HG03045 (cell line): ENCODE results near the gene ANGPTL1.

Experiments used
- ATAC-seq: cut with Tn5 transposase; IDR thresholded peaks from one replicate; pipeline ENCODE4 v1.9.1; 2021; ENCODE audit warnings: mild to moderate bottlenecking, moderate library complexity; ENCODE audit not compliant: unreplicated experiment

Gene ANGPTL1, protein sequence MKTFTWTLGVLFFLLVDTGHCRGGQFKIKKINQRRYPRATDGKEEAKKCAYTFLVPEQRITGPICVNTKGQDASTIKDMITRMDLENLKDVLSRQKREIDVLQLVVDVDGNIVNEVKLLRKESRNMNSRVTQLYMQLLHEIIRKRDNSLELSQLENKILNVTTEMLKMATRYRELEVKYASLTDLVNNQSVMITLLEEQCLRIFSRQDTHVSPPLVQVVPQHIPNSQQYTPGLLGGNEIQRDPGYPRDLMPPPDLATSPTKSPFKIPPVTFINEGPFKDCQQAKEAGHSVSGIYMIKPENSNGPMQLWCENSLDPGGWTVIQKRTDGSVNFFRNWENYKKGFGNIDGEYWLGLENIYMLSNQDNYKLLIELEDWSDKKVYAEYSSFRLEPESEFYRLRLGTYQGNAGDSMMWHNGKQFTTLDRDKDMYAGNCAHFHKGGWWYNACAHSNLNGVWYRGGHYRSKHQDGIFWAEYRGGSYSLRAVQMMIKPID

DNA sequence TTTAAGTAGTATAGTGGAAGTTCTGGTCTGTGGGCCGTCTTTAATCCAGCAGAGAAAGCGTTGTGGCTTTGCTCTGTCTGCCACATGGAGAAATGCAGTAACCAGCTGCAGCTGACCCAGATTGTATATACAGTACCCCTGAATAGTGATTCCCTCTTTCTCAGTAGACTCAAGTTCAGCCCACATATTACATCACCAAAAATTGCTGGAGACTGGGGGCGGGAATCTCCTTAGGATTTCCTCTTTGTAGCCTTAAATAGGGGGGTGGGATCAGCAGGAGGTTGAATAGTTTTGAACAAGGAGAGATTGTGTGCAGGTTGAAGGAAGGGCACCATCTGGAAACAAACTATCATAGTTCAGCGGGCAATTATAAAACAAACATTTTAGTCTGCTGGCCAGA, at the start of gene ANGPTL1:
Gene ANGPTL1 (minus strand): TSS at position 134 of the 400 bp plus-strand sequence. CDS start 5,301 bp downstream, outside the sequence.
- no peak for ATAC-seq

DNA sequence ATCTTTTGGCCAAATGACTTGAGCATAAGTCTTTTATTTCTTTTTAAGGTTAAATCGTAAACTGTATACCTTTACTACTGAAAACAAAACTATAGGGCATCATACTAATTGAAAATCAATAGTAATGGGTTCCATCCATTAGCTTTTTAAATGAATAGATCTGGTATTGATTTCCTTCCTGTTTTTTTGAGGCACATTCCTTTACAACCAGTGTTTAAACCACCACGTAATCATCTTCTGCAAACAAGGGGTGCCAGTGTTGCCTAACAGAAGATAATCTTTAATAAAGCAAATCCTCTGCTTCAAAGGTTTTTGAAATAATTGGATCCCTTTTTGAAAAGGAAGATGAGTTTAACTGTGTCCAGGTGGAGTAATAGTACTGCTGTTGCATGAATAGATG, 48.7 kb upstream of the ANGPTL1 start:
- no peak for ATAC-seq

DNA sequence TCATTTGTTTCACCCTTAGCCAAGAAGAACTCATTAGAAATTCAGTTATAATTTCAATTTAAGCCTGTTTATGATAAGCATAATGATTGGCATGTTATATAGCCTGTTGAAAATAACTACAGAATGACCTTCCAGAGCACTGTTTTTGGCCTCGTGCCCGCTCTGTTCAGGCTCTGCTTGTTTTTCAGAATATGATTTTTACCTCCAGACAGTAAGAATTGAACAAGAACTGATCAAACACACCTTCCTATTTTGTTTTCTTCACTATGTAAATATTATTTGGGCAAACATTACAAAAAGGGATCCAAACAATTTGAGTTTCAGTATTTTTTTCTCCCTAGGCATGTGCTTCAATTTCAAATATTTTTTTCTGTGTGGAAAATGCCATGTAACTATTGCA, 48.1 kb upstream of the ANGPTL1 start:
- no peak for ATAC-seq

DNA sequence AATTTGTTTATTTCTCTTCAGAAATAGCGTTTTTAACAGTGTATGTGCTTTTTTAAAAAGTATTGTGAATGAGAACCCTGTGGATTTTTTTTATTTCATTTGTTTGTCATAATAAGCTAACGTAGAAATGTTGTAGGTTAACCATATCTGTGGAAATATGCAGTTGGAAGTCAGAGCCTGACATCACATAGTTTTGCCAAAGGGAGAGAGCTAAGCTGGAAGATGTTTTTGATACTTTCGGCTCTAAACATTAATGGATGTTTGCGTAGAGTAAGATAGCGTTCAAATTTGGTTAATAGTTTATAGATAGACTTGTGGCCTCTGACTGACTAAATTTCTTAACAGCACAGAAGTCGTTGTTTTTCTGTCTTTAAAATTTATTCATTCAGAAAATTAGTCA, 47.4 kb upstream of the ANGPTL1 start:
- ATAC-seq, result no peak

DNA sequence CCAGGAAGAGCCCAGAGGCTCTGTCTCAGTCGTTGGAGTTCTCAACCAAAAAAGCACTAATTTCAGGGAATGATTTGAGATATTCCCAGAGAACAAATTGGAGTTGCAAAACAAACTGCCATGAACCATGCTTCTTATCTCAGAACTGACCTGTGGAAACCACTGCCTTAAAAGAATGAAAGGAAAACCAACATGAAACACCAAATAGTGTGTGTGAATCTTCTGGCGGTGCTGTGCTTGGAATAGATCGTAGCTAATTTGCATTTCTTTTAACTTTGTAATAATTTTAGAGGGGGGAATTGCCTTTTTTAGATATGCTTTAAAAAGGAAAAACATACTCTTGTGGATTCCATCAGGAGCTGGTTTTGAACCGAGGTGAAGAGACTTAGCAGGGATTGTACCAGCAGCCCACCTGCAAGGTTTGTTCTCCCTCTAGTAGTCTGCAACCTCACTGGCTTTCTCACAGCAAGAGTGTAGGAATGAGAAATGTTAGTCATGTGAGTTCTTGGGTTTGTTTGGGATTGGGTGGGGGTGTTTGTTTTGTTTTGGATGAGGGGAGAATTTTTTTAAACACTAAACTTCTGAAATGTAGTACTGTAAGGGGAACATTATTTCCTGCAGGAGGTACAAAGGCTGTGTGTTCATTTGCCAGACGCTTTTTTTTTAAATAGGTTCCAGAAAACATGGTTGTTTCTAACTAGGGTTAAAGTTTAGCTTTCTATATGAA, 45.7 kb upstream of the ANGPTL1 start:
- peak; percentile 50 for ATAC-seq

DNA sequence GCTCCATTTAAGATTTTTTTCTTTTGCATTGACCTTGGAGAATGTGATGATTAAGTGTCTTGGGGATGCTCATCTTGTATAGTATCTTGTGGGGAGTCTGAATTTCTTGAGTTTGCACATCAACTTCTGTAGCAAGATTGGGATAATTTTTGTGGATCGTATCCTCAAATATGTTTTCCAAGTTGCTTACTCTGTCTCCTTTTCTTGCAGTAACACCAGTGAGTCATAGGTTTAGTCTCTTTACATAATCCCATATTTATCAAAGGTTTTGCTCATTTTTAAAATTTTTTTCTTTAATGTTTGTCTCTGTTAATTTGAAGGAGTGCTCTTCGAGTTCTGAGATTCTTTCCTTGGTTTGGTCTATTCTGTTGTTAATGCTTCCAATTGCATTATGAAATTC, 41.7 kb upstream of the ANGPTL1 start:
- ATAC-seq, result no peak

DNA sequence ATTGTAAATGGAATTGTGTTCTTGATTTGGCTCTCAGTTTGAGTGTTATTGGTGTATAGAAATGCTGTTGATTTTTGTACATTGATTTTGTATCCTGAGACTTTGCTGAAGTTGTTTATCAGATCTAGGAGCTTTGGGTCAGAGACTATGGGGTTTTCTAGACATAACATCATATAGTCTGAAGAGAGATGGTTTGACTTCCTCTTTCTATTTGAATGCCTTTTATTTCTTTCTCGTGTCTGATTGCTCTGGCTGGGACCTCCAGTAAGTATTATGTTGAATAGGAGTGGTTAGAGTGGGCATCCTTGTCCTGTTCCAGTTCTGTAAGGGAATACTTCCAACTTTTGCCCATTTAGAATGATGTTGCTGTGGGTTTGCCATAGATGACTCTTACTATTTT, 39.1 kb upstream of the ANGPTL1 start:
- no peak for ATAC-seq

DNA sequence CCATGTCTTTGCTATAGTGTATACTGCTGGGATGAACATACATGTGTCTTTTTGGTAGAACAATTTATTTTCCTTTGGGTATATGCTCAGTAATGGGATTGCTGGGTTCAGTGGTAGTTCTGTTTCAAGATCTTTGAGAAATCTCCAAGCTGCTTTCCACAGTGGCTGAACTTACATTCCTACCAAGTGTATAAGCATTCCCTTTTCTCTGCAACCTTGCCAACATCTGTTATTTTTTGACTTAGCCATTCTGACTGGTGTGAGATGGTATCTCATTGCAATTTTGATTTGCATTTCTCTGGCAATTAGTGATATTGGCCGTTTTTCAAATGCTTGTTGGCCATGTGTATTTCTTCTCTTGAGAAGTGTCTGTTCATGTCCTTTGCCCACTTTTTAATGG, 37.5 kb upstream of the ANGPTL1 start:
- no peak for ATAC-seq

DNA sequence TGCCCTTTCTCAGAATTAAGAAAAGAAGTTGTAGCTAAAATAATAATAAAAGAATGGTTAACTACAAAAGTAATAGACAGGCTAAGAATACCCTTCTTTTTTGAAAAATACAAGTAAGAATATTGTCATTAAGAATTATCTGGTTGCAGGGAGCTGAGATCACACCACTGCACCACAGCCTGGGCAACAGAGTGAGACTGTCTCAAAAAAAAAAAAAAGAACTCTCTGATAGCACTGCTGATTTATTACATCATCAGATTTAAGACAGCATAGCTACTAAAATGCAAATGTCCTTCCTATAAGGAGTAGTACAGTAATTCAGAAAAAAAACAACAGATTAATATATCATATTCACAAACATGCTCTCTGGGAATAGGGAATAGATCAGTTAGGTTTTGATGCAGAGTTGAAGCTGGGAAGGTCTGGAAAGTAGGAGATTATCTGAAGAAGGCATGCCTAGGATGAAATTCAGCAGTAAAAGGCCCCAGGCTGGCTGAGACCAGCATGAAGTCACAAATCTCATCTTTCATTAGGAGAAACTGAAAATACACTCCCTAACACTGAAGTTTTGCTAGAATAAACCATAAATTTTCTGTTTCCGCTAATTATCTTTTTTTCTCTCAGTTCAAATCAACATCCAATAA, 30.7 kb upstream of the ANGPTL1 start:
- no peak for ATAC-seq

DNA sequence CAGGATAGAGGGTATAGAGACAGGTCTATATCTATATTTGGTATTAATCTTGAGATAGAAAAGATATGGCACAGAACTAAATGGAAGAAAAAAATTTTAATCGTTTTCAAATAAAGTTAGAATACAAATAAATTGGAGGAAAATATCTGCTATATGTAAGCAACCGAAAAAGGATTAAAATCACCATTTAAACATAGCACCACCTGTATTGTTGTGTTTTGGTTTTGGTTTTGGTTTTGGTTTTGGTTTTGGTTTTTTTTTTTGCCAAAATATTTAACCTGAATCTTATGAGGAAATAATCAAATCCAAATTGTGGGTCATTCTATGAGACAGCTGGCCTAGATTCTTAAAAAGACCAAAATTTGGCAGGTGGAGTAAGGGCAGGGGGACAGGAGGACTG, 28.5 kb upstream of the ANGPTL1 start:
- ATAC-seq, result no peak

DNA sequence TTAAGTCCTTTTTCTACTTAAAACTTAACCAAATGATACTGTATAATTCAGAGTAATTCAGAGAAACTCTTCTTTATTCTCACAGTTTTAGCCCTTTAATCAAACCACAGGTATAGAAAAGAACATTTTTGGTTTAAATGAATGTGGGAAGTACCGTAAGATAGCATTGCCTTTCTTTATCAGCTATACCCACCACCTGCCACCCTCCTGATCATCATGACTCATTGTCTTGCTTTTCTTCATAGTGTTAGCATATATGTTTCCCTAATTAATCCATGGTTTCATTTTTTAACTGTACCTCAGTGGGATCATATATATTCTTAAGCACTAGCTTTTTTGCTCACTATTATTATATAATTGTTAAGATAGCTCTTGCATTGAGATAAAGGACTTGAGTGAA, 27.5 kb upstream of the ANGPTL1 start:
- no peak for ATAC-seq

DNA sequence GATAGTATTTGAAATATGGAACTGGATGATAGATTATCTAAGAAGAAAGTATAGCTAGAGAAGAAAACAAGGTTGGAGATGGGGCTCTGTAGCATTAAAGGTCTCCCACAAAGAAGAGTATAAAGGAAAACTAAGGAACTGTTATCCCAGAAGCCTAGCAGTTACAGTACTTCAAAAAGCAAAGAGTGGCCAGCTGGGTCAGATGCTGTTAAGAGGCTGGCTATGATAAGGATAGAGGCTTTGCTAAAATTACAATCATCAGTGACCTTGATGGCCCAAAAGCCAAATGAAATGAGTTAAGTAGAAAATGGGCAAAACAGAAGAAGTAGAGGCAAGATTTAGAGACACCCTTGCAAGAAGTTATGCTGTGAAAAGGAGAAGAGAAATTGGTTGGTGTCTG, 25.1 kb upstream of the ANGPTL1 start:
- ATAC-seq, result no peak

DNA sequence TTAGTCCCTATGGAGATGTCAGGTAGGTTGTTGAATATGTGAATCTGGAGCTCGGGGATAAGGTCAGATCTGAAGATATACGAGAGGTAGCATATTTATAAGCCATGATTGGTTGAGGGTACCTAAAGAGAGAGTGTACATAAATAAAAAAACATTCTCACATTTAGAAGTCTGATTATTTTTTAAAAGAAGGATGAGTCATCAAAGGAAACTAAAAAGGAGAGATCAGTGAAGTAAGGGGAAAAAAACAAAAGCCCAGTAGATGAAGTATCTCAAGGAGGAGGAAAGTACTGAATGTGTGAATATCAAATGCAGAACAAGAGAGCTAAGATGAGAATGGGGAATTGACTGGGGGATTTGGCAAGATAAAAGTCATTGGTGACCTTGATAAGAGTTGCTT, 15.7 kb upstream of the ANGPTL1 start:
- ATAC-seq, result no peak

DNA sequence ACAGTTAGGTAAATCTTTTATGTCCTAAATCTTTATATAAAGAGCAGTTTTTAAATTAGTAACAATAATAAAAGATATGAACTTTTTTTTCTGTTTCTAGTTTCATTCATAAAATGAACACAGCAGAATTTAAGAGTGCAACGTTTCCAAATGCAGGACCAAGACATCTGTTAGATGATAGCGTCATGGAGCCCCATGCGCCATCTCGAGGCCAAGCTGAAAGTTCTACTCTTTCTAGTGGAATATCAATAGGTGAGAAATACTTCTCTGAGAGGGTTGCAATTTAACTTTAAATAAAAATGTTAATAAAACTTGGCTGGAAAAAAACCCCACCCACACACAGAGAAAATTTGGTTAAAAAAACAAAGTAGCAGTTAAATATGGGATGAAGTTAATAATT, 15.0 kb upstream of the ANGPTL1 start:
- ATAC-seq, result no peak

DNA sequence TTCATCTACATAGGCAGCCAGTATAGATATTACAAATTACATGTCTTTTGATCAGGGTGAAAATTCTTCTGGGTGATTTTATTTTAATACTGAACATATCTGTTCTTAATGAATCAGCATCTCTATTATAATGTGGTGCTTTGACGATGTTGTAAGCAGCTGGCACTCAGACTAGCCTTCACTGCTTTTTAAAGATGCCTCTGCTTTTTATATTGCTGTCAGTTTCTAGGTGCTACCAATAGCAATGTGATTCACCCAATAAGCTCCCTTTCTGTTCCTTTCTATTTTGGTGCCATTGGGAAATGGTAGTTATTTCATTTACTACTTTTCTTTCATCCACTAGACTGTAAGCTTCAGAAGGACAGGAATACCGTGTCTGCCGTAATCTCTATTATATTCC, 11.1 kb upstream of the ANGPTL1 start:
- ATAC-seq, result no peak

DNA sequence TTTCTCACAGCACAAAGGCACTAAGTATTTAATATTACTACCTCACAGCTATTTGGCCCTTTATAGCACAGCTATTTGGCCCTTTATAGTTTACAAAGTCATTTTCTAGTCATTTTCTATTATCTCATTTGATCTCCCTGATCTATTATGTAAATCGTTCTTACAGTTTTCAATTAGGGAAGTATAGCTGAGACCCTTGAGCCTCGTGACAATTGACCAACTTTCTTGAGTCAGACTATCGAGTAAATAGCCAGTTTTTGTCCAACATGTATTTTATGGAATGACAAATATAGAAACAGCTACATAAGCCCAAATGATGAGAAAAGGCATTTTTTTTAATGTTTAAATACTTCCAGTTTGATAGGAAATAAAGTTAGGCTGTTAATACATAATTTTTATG, 7.0 kb upstream of the ANGPTL1 start:
- no peak for ATAC-seq

DNA sequence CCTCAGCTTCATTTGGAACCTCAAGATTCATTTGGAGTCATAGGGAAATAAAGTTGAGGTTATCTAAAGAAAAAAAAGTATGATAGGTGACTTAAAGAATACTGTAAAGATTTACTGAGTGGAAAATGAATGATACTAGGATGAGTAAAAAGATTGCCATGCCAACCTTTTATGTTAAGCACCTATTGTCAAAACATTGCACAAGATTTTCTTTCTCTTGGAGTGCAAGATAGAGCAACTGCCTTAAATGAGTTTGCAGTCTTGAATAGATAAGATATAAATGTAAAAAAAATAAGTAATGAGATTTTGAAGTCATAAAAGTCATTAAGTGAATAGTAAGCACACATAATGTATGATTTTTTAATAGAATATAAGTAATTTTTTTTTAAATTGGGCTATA, 5.1 kb upstream of the ANGPTL1 start:
- ATAC-seq, result no peak

DNA sequence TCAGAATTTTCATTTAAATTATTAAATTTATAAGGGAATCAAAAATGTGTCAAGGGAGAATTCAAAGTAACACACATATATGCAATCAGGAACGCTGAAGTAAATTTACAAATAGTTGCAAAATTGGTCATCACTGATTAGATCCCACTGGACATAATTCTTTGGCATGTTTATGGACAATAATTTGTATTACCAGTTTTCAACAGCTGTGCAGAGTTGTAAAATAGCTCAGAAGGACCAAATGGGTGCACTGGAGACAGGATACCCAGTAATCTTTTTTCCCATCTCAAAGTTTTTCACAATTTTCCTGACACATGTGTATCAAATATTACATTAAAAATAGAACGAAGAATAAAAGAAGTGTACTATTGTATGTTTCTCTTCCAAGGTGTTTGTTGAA, 4.1 kb upstream of the ANGPTL1 start:
- ATAC-seq, result no peak

DNA sequence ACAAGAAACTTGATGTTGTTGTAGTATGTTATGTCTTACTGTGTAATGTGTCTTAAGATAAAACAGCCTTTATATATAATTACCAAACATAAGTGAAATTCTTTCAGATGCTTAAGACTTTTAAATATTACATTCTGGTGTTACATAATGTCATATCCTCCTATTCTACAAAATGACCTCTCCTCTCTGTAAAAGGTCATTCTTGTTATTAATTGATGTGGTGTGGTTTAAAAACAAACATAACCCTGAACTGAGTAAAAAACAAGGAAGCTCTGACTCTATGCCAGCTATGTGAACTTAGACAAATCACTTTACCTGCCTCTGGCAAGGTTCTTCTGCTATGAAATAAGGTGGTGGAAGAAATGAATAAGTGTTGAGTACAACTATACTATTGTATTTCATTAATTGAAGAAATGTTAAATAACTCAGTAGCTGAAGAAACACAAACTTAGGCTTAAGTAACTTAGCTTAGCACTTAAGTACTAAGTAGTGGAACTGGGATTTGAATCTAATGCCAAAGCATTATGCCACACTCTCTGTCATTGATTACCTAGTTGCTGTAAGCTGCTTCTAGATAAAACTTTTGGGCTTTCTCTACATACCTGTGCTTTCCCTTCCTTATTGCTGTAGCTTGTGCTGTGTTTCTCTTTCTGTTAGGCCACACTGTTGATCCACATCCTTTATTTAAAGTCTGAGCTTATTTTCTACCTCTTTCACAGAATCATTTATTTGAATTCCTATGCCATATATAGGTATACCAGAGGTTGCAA, 859 bp upstream of the ANGPTL1 start:
- no peak for ATAC-seq

DNA sequence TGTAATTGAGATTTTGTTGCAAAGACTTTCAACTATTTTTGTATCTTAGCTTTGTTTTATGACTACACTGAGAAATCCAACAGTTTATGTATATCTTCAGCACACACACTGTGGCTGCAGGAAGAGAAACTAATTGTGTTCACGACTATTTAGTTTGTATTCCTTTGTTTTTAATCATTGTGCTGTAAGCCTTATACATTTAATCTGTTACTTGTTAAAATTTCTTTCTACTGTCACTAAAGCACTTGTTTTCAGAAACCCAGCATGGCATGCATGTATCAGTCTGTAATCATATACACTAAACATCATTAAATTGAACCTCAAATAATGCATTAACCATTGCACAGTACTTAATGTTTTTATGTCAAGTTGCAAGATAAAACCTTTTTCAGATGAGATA, 656 bp downstream of the ANGPTL1 start:
- no peak for ATAC-seq

DNA sequence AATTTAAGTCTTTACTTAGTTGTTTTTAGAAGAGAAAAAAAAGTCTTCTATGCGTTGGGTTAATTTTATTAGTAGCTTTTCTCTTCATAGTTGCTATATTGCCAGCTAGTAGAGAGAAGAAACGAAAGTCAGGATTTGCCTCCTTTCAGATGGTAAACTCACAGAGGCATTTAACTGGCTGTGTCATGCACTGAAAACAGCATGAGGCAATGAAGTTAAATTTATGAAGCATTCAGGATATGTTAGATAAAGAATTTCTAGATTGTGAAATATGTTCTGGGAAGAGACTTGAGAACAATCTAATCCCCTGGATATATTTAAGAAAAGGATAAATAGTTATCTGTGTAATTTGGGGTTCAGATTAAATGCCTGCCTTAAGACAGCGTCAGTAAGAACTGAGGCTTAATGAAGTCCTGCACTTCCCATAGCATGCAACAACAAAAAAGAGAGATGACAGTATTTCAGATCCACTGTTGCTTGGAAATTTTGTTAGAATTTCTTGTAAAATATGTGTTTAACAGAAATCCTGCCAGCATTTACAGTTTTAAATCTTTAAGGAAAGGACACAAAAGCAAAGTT, 1.7 kb downstream of the ANGPTL1 start:
- ATAC-seq, result no peak
